Ectodermal cell (in vitro differentiated cells): ENCODE measurements around the gene CRYGS.
"Not testable (repeated sequence)": the region's sequence is repeated elsewhere in the genome, so short reads cannot be mapped to it uniquely, and the experiment has no call there.

Experiments
- H3K27ac ChIP-seq: 2 replicates; pipeline ENCODE4 v1.7.0; 2013; ENCODE audit warnings: mild to moderate bottlenecking, low read depth, low read length; ENCODE audit not compliant: insufficient read depth, poor library complexity, severe bottlenecking
- H3K27me3 ChIP-seq: 2 replicates; pipeline ENCODE4 v1.7.0; 2013; ENCODE audit warnings: mild to moderate bottlenecking, low read length; ENCODE audit not compliant: insufficient read depth, control insufficient read depth, poor library complexity, severe bottlenecking
- H3K36me3 ChIP-seq: one replicate; pipeline ENCODE4 v1.7.0; 2013; ENCODE audit warnings: low read length; ENCODE audit not compliant: control insufficient read depth, insufficient read depth
- H3K4me1 ChIP-seq: one replicate; pipeline ENCODE4 v1.7.0; 2013; ENCODE audit warnings: low read length; ENCODE audit not compliant: control insufficient read depth, insufficient read depth
- H3K4me3 ChIP-seq: 2 replicates; pipeline ENCODE4 v1.7.0; 2013; ENCODE audit warnings: low read depth, low read length, control low read depth; ENCODE audit not compliant: insufficient read depth
- H3K9me3 ChIP-seq: 2 replicates; pipeline ENCODE4 v1.7.0; 2013; ENCODE audit warnings: mild to moderate bottlenecking, low read length, moderate library complexity; ENCODE audit not compliant: control insufficient read depth
- WGBS, 2 experiments: methylation state at CpG; one replicate each; pipeline ENCODE4 v1.1.7; 2013; ENCODE audit warnings: missing lambda C conversion rate in 2 of 2; 5-methylcytosine and 5-hydroxymethylcytosine counted together

Gene CRYGS

GRCh38 chr3:186531694-186532093 is 12.5 kb downstream of the CRYGS start:
- H3K27me3 ChIP-seq, H3K4me3 ChIP-seq, H3K27ac ChIP-seq, H3K36me3 ChIP-seq, H3K9me3 ChIP-seq: not testable (repeated sequence)
- peaks cover 25% of the 10 kb centered on the region for H3K4me1 ChIP-seq
- WGBS, 2 experiments, result 95 to 97% methylated on average over 3 of the region's 3 CpGs

DNA sequence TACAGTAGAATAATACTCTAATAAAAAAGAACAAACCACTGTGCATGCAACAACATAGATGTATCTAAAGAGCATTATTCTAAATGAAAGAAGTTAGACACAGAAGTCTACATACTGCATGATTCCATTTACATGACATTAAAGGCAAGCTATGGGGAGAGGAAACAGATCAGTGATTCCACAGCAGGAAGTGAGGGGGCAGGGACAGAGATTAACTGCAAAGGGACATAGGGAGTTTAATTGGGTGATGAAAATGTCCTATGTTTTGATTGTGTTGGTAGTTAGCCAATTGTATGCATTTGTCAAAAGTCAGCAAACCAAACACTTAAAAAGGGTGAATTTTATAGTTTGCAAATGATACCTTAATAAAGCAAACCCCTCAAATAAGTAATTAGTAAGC is 13.8 kb downstream of the CRYGS start:
- H3K27ac ChIP-seq, result no peak overlapping the region

DNA sequence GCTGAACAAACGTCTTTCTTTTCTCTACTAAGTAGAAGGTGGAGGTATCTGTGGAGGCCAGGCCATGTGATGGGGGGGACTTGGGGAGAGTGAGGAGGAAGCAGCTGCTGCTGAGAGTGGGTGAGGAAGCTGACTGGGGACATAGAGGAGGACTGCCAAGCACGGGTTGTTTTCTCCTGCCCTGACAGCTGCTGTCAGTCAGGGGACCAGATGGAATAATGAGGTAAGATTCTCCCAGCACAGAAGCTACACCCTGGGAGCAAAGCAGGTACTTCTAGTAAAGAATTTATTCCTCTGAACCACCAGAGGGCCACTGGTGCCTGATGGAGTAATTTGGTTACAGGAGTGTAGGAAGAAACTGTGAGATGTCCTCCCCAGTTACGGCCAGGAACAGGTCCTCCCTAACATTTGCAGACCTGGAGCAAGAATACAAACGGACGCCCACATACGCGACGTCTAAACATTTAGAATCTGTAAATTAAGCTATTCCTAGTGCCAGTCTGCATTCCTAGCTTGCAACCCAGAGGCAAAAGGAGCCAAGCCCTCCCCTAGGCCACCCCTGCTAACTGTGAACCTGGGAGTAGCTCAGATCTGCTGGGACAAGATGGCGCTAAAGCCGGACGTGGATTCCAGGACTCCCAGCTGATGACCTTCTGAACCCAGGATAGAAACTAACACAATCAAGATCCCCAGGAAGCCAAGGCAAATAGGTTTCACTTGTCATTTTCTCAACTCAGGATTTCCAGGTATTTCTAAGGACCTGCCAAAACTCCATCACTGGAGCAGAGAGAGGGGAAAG is 14.8 kb downstream of the CRYGS start:
- no peak overlapping the region for H3K27ac ChIP-seq
- peaks cover 25% of the 10 kb centered on the region for H3K4me1 ChIP-seq
- 87% methylated on average over 11 of the region's 11 CpGs for WGBS, 2 experiments

More for the DNA sequence above, 13.8 kb downstream of the CRYGS start:
- H3K4me3 ChIP-seq, result no peak overlapping the region
- H3K9me3 ChIP-seq, result no peaks in the 10 kb centered on the region
- H3K4me1 ChIP-seq, result peaks cover 25% of the 10 kb centered on the region
- H3K36me3 ChIP-seq, result no peaks in the 10 kb centered on the region
- no peaks in the 10 kb centered on the region for H3K27me3 ChIP-seq

GRCh38 chr3:186526256-186526606 is 17.9 kb downstream of the CRYGS start:
- no peaks in the 10 kb centered on the region for H3K36me3 ChIP-seq
- WGBS, 2 experiments, result 90 to 91% methylated on average over 6 of the region's 6 CpGs
- H3K27me3 ChIP-seq, result no peaks in the 10 kb centered on the region
- H3K27ac ChIP-seq, result no peak overlapping the region
- no peak overlapping the region for H3K4me3 ChIP-seq
- H3K4me1 ChIP-seq, result peaks cover 24% of the 10 kb centered on the region
- no peaks in the 10 kb centered on the region for H3K9me3 ChIP-seq

More for the DNA sequence above, 14.8 kb downstream of the CRYGS start:
- Histone ChIP-seq H3K9me3 (no peaks in the 10 kb centered on the region), H3K4me3 (no peak overlapping the region), H3K36me3 (no peaks in the 10 kb centered on the region), H3K27me3 (no peaks in the 10 kb centered on the region)

DNA sequence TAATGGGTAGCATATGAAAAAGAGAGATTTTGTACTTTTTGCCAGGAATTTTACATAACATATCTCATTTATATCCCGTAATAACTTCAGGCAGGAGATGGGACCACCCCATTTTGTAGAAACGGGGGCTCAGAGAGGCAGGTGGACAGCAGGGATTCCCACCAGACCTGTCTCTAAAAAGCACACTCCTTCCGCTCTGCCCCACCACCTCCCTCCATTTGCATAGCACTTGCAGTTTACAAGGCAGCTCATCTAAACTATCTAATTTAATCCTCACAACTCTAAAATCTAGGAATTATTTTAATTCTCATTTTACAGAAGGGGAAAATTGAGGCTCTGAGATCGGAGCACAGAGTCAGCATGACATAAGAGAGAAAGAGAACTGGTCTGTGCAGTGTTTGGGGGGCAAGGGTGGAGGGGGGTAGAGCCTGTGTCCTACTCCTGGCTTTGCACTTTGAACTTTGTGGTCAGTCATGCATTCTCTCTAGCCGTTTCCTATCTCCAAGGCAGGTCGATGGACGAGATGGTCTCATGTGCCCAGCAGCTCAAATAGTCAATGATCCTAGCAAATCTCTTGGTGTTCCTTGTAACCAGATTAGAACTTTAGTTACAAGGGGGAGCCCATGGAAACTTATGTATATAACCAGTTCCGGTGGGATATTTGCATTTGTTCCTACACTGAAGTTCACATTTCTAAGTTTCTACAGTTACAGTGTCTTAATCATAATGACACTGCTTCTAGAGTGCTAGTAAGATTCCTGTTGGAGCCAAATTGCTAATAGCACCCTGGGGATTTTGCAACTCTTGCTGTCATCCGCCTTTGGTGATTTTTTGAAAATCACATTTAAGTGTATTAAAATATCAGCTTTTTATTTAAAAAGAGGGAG is 18.6 kb downstream of the CRYGS start:
- Histone ChIP-seq H3K4me3 (no peak overlapping the region), H3K9me3 (no peaks in the 10 kb centered on the region), H3K27ac (no peak overlapping the region), H3K4me1 (peaks cover 25% of the 10 kb centered on the region), H3K36me3 (no peaks in the 10 kb centered on the region), H3K27me3 (no peaks in the 10 kb centered on the region)
- 87 to 90% methylated on average over 8 to 9 of the region's 9 CpGs for WGBS, 2 experiments

- 95 to 96% methylated on average over 6 of the region's 6 CpGs for WGBS, 2 experiments
- Histone ChIP-seq H3K9me3 (no peaks in the 10 kb centered on the region), H3K4me1 (peaks cover 17% of the 10 kb centered on the region), H3K27ac (no peak overlapping the region), H3K27me3 (no peaks in the 10 kb centered on the region), H3K4me3 (no peak overlapping the region), H3K36me3 (no peaks in the 10 kb centered on the region)
These were observed 19.6 kb downstream of the CRYGS start for GRCh38 chr3:186524616-186525015.

GRCh38 chr3:186523434-186523833 is 20.7 kb downstream of the CRYGS start:
- peaks cover 13% of the 10 kb centered on the region for H3K4me1 ChIP-seq
- no peaks in the 10 kb centered on the region for H3K27me3 ChIP-seq
- H3K27ac ChIP-seq, result no peak overlapping the region
- H3K9me3 ChIP-seq, result no peaks in the 10 kb centered on the region
- 88 to 92% methylated on average over 2 of the region's 2 CpGs for WGBS, 2 experiments
- H3K4me3 ChIP-seq, result no peak overlapping the region
- H3K36me3 ChIP-seq, result no peaks in the 10 kb centered on the region

- WGBS, 2 experiments, result 91 to 92% methylated on average over 6 of the region's 6 CpGs
- H3K27me3 ChIP-seq, result no peaks in the 10 kb centered on the region
- H3K27ac ChIP-seq, result no peak overlapping the region
These were observed 21.2 kb downstream of the CRYGS start for GRCh38 chr3:186523022-186523421.

GRCh38 chr3:186520957-186521842 is 23.0 kb downstream of the CRYGS start:
- no peaks in the 10 kb centered on the region for H3K27me3 ChIP-seq
- no peak overlapping the region for H3K27ac ChIP-seq
- H3K4me3 ChIP-seq, result no peak overlapping the region
- WGBS, 2 experiments, result 87 to 89% methylated on average over 10 of the region's 10 CpGs
- H3K9me3 ChIP-seq, result no peaks in the 10 kb centered on the region
- H3K36me3 ChIP-seq, result no peaks in the 10 kb centered on the region
- peaks cover 13% of the 10 kb centered on the region for H3K4me1 ChIP-seq

More at GRCh38 chr3:186523022-186523421, 21.2 kb downstream of the CRYGS start:
- Histone ChIP-seq H3K4me1 (peaks cover 13% of the 10 kb centered on the region), H3K36me3 (no peaks in the 10 kb centered on the region), H3K9me3 (no peaks in the 10 kb centered on the region), H3K4me3 (no peak overlapping the region)
